GM19455 (cell line): ENCODE results near the gene TRAPPC4.
"Not testable (repeated sequence)": the region's sequence is repeated elsewhere in the genome, so short reads cannot be mapped to it uniquely, and the experiment has no call there.

Source experiments
- ATAC-seq: cut with Tn5 transposase; IDR thresholded peaks from one replicate; pipeline ENCODE4 v1.9.1; 2021; ENCODE audit not compliant: unreplicated experiment

TRAPPC4 gene

GRCh38 chr11:119018074-119018938 lies at the start of gene TRAPPC4, which contains the start of gene RPS25:
TRAPPC4 (plus strand) TSS chr11:119018766; CDS start chr11:119018796, 30 bp downstream.
RPS25 (minus strand) TSS chr11:119018343; CDS start chr11:119018284, 59 bp downstream.
- peak; percentile 90 for ATAC-seq

DNA sequence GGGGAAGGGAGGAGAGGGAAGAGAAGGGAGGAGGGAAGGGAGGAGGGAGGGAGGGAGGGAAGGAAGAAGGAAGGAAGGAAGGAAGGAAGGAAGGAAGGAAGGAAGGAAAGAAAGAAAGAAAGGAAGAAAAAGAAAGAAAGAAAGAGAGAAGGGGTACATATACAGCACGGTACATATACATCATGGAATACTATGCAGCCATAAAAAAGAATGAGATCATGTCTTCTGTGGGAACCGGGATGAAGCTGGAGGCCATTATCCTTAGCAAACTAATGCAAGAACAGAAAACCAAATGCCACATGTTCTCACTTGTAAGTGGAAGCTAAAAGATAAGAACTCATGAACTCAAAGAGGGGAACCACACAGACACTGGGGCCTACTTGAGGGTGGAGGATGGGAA lies 49.1 kb upstream of the TRAPPC4 start:
- not testable (repeated sequence) for ATAC-seq

DNA sequence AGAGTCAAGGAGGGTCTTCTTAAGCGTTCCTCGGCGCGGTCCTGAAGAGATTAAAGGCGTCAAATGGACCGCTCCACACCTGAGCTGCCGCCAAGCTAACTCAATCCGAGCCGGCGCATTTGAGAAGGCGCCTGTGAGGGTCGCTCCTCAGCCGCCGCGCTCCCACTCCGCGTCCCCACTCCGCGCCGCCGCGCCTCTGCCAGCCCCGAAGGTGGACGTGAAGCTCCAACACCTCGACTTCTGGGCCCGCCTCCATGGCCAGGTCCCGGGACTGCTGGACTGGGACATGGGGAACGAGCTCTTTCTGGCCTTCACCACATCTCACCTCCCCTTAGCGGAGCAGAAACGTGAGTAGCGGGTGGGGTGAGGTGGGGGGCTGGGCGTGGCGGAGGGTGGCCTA lies 46.9 kb upstream of the TRAPPC4 start, which contains the start of gene FOXR1:
Gene FOXR1 (plus strand): TSS at position 116 of the 400 bp plus-strand sequence. CDS start 171 bp downstream, at position 287.
- ATAC-seq, result no peak

DNA sequence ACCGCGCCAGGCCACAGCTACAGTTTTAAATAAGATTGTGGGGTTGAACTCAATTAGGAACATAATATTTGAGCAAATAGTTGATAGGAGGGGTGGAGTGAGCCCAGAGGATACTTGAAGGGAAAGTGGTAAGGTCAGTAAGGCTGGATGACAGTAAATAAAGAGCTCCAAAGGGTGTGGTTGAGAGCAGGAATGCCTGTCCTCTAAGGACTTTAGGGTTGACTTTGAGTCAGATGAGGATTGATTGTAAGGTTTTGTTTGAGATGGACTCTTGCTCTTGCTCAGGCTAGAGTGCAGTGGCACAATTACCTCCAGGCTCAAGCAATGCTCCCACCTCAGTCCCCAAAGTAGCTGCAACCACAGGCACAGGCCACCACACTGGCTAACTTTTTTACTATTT lies 44.6 kb upstream of the TRAPPC4 start:
- ATAC-seq, result no peak

DNA sequence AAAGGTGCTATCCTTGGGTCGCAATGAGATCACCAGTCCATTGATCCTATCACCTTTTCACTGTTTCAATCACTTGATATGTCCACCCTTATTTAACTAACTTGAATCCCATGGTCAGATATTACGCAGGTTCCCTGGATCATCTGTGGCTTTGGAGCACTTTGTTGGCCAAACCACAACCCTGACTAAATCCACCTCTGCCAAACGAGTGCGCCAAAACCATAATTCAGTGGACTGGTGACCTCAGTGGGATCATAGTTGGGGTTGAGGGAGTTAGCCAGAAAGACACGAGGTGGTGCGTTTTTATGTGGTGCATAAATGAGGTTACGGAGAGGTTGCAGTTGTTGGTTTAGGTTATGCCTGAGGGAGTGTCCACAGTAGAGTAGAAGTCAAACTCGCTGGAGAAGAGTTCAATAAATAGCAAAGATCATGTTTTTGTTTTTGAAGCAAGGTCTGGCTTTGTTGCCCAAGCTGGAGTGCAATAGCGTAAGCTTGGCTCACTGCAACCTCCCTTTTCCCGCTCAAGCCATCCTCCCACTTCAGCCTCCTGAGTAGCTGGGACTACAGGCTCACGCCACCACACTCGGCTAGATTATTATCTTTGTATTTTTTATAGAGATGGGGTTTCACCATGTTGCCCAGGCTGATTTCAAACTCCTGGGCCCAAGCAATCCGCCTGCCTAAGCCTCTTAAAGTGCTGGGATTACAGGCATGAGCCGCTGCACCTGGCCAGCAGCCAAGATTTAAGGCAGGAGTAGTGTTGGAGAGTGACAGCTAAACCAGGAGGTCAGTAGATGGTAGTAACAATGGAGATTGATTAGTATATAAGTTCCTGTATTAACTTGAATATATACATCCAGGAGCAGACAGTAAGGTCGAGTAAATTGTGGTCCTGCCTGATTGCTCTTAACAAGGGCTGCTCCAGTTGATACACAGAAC lies 42.5 kb upstream of the TRAPPC4 start:
- no peak for ATAC-seq

- no peak for ATAC-seq
Observed at GRCh38 chr11:118979434-118979833, 39.1 kb upstream of the TRAPPC4 start.

DNA sequence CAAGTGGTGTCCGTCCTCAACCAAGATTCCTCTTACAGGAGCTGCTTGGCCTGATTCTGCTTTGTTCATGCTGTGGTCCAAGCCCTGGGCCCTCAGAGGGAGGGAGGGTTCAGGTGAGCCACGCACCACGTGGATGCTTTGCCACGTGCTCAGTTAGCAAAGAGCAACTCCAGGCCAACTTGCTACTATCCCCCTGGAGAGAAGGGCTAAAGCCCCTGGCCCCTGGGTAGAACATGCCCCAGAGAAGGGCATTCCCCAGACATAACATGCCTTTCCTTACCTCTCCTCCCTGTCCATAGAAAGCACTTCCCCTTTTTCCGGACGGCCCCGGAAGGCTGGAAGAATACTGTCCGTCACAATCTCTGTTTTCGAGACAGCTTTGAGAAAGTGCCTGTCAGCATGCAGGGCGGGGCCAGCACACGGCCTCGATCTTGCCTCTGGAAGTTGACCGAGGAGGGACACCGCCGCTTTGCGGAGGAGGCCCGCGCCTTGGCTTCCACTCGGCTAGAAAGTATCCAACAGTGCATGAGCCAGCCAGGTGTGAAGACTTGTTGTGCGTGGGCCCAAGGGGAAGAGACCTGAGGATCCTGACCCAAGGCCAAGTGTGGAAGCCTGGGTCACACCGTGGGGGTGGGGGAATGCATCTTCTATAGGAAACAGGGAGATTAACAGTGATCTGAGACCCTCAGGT lies 38.2 kb upstream of the TRAPPC4 start:
- no peak for ATAC-seq

DNA sequence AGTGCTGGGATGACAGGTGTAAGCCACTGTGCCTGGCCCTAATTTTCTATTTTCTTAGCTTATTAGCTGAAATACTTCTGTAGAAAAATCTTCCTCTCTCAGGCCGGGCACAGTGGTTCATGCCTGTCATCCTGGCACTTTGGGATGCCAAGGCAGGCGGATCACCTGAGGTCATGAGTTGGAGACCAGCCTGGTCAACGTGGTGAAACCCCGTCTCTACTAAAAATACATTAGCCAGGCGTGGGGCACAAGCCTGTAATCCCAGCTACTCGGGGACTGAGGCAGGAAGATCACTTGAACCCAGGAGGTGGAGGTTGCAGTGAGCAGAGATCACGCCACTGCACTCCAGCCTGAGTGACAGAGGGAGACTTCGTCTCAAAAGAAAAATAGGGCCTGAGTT lies 34.2 kb upstream of the TRAPPC4 start:
- ATAC-seq, result not testable (repeated sequence)

GRCh38 chr11:118984825-118985224 lies 33.7 kb upstream of the TRAPPC4 start:
- ATAC-seq, result no peak

GRCh38 chr11:118988280-118988679 lies 30.3 kb upstream of the TRAPPC4 start:
- no peak for ATAC-seq

GRCh38 chr11:118991486-118992038 lies 27.0 kb upstream of the TRAPPC4 start:
- ATAC-seq, result not testable (repeated sequence)

- peak; percentile 34 for ATAC-seq
Observed at GRCh38 chr11:118996926-118997626, 21.5 kb upstream of the TRAPPC4 start.

DNA sequence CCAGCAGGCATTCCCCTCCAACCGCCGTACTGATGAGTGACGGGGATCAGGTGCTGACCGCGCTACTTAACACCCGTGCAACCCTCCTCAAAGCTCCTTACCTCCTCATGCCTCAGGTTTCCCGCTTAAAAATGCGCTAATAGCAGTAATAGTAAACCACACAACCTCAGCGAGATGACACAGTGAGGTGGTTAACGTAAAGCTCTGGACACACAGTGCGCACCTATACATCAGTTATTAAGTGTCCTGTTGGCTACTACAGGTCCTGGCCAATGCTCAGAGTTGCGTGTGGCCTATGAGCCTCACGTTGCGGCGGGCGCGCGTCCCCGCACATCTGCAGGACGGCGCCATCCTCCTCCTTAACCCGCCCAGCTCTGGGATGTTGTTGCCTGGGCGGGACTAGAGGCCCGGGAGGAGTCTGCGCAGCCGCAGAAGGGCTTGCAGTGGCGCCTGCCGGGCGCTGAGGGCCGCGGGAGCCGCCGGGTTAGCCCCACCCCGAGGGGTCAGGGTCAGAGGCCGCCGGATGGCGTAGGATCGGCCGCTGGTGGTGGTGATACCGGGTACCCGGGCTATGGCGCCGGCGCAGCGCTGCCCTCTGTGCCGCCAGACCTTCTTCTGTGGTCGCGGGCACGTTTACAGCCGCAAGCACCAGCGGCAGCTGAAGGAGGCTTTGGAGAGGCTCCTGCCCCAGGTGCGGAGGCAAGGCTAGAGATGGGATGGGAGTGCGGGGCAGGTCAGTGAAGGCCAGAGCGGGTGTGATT lies 20.8 kb upstream of the TRAPPC4 start, which contains the start of gene CENATAC:
Gene CENATAC (plus strand): TSS at position 512 of the 761 bp plus-strand sequence. CDS start 60 bp downstream, at position 572.
- ATAC-seq, result peak; percentile 88

- ATAC-seq, result peak; percentile 23
Observed at GRCh38 chr11:118998388-118998717, 20.2 kb upstream of the TRAPPC4 start.

DNA sequence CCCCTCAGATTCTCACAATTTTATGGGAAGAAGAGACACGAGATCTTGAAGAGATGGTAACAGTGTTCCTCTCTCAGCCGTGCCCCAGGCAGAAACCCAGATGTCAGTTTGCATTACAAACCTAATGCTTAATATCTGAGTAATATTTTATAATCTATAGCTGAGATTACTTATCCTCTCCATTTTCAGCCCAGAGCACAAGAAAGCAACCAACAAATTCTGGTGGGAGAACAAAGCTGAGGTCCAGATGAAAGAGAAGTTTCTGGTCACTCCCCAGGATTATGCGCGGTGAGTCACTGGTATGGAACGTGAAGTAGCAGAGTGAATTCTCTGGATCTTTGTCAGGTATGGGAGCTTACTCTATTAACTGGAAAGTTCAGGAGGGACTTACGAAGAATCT lies 19.7 kb upstream of the TRAPPC4 start:
- no peak for ATAC-seq

GRCh38 chr11:119000906-119001305 lies 17.7 kb upstream of the TRAPPC4 start:
- no peak for ATAC-seq

- ATAC-seq, result no peak
Observed at GRCh38 chr11:119006656-119007055, 11.9 kb upstream of the TRAPPC4 start.

GRCh38 chr11:119011476-119012053 lies 7.0 kb upstream of the TRAPPC4 start:
- no peak for ATAC-seq
